Measurements from ENCODE around the gene SH3BP4.
"Not testable (repeated sequence)": the region's sequence is repeated elsewhere in the genome, so short reads cannot be mapped to it uniquely, and the experiment has no call there.

SH3BP4 gene

DNA sequence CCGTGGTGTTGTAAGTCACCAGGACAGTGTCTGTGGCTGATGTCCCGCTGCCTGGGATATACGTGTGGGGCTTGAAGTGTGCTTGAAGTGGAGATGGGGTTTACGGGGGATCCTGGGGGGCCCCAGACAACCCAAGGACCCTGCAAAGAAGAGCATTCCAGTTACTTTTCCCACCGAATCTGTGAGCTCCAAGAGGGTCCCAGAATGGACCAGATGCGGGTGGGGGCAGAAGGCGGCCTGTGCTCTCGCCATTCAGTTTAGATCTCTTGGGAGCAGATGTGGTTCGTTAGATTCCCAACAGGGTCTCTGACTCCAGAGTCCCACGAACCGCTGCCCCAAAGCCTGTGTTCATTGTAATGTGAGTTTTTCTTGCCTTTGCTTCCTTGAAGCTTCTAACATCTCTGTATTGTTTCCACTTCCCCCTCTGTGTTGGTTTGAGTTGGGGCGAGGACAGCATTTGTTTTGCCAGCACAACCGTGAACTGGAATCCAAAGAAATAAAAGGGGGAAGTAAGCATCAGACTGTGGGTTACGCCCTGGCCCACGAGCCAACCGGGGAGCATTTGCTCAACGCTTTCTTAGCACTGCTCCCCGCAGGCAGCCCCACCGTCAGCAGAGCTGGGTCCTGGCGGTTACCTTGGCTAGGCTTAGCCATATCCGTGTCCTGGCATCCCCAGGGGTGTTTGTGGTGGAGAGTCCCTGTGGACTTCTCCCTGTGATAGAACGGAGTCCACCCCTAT, 92.1 kb downstream of the SH3BP4 start:
- DNase-seq, result no peak

- DNase-seq, result no peak
Measured at GRCh38 chr2:235044501-235045271, 92.9 kb downstream of the SH3BP4 start.

- DNase-seq, result no peak
Measured at GRCh38 chr2:235045336-235045972, 93.6 kb downstream of the SH3BP4 start.

DNA sequence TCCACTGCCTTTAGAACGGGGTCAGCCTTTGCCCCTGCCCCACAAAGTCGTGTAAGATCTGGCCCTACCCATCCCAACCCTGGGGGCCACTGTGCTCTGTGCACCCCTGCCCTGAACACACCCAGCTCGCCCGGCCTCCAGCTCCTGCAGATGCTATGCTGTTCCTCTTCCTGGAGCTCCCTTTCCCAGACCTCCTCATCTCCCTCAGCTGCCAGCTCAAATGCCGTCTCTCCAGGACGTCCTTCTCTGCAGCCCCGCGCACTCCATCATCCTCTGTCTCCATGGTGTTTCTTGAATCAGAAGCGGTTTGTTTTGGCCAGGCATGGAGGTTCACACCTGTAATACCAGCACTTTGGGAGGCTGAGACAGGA, 94.1 kb downstream of the SH3BP4 start:
- DNase-seq, result no peak

DNA sequence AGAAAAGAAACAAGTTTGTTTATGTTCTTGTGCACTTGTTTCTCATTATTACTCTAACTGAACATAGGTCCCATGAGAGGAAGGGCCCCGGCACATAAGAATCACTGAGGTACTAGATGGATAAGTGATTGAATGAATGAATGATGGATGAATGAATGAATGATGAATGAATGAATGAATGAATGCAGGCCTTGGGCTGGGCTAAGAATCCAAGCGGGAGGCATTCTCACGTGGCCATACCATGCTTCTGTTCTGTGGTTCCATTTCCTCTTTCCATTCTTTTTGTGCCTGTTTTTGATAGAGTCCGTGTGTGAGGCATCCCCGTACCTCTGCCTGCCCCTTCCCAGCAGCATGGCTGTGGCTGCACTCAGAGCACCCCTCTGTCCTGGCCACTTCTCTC, 94.8 kb downstream of the SH3BP4 start:
- no peak for DNase-seq

DNA sequence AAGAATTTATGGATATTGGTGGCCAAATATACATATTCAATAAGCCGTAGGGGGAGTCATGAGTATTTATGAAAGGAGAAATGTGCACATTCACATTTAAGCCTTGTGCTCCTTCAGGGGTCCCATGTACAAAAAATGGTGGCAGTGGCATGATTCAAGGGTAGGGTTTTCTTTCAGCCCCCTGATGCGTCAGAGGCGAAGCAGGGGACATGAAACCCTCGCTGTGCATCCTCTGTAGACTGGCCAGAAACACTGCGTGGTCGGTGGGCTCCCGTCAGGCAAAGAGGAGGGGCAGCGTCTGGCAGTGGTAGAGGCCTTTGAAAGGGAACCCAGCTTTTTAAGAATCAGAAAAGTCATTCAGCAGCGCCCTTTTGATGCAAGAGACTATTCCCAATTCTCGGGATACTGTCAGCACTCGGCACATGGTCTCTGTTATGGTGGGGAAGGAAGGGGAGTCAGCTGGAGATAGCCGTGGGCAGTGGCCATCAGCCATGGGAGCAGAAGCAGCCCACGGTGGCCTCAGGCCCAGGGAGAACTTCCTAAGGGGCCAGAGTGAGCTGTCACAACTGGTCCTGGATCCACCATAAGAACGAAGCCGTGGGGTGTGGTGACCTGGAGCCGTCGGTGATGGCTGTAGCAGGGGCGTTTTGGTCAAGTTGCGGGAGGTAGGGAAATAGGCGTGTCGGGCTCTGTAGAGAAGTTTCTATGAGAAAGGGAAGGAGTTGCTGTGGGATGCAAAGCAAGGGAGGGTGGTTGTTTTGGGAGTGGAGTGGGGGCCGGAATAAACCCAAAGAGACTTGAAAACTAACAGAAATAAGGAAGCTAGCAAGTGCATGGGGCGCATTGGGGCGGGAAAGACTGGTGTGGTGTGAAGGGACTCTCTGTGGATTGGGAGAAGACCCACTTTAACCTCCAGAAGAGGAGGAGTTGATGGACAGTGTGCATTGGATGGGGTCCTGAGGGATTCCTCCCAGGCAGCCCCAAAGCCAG, 95.6 kb downstream of the SH3BP4 start:
- no peak for DNase-seq

DNA sequence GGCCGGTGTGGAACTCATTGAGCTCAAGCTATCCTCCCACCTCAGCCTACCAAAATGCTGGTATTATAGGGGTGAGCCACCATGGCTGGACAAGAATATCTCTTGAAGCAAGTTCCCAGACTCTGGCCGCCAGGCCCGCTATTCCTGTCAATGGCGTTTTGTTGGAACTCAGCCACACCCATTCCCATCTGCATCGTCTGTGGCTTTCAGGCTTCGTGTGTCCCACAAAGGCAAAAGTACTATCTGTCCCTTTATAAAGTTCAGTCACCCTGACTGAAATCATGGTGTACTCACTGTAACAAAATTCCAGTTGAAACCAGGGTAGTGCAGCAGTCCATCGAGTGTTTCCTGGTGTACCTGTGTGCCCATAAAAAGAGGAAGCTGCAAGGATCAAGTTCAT, 96.7 kb downstream of the SH3BP4 start:
- no peak for DNase-seq

DNA sequence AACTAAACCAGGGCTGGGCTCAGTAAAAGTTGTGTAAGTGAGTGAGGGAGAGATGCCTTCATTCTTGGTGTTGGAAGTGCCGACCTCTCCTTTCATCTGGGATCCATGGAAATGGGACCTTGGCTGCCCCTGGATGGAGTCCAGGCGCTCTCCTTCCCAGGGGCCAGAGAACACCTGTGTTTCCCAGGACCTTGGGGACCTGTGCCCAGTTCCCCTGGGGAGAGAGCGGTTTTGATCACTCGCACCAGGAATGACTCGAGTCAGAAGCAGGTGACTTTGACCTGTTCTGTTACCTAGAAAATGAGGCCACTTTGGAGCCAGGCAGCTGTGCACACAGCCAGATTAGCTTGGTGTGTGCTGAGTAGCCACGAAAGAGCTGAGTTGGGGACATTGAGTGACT, 97.3 kb downstream of the SH3BP4 start:
- DNase-seq, result no peak

- no peak for DNase-seq
Measured at GRCh38 chr2:235049719-235050118, 97.9 kb downstream of the SH3BP4 start.

GRCh38 chr2:235050980-235051351, 99.1 kb downstream of the SH3BP4 start:
- DNase-seq, result peak; percentile 99

GRCh38 chr2:235051436-235052260, 99.8 kb downstream of the SH3BP4 start:
- DNase-seq, result peak; percentile 80

GRCh38 chr2:235052514-235053354, 100.9 kb downstream of the SH3BP4 start:
- no peak for DNase-seq

DNA sequence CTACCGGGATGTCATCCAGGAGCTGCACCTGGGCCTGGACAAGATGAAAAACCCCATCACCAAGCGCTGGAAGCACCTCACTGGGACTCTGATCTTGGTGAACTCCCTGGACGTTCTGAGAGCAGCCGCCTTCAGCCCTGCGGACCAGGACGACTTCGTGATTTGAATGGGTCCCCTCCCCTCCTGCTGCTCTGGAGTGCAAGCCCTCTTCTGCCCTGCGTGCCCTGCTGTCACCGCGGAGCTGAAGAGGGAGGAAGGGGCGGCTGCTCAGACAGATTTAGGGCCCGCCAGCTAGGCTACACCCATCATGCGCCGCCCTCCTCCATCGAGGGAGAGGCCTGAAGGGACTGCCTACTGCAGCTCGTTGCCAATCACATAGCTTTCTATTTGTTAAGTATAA, 101.8 kb downstream of the SH3BP4 start:
- DNase-seq, result no peak

GRCh38 chr2:235054475-235054874, 102.7 kb downstream of the SH3BP4 start:
- no peak for DNase-seq

DNA sequence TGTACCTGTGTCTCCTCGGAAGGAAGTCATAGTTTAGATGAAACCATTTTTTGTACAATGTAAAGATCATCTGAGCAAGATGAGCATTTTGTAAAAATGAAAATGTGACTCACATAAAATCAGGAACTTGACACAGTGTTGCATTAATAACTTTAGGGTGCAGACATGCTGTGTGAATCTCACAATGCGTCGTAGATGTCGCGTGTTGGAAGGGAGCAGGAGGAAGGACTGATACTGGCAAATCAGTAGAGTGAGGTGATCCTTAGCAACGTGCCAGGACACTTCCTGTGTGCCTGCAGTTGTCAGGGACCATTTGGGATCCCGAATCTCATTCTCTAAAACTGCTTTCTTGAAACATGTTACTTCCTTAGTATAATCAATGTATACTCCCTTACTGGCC, 103.1 kb downstream of the SH3BP4 start:
- DNase-seq, result no peak

DNA sequence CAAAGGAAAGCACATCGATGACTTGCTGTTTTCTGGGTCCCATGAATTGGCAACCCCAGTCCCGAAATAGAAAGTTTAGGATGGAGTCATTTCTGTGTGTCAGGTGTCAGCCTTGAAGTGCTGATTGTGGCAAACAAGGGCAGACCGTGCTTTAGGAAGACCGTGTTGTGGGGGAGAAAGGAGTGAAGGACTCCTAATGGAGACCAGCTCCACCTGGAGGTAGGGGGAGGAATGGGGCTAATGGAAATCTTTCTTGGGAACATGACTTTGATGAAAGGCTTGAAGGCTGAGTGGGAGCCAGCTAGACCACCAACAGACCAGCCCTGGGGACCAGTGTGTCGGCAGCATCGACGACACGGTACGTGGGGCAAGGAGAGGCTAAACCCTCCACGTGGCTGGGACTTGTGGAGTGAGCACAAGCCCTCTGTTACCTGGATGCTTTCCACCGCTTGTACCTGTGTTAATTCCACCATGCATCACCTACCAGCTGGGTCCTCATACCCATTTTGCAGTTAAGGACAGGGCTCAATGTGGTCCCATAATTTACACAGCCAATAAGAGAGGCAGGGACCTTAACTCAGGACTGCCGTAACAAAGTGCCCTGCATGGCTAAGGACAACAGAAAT, 104.2 kb downstream of the SH3BP4 start:
- no peak for DNase-seq

DNA sequence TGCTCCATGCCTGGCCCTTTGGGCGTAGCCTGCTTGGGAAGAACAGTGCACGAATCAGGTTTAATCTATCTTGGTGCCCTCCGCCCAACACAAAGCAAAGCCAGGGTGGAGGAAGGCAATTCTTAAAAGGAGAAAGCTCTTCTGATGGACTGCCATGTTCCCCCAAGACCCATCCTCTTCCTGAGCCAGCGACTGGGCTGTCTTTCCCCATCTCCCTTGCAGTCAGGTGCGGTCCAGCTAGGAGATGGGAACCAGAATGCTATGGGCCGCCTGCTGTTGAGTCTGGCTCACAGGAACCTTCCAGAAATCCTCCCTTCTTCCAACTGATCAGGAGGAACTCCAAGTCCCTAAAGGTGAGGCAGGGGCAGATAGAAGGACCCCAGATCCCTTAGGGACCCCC, 105.0 kb downstream of the SH3BP4 start:
- DNase-seq, result no peak

GRCh38 chr2:235057616-235058015, 105.8 kb downstream of the SH3BP4 start:
- not testable (repeated sequence) for DNase-seq

DNA sequence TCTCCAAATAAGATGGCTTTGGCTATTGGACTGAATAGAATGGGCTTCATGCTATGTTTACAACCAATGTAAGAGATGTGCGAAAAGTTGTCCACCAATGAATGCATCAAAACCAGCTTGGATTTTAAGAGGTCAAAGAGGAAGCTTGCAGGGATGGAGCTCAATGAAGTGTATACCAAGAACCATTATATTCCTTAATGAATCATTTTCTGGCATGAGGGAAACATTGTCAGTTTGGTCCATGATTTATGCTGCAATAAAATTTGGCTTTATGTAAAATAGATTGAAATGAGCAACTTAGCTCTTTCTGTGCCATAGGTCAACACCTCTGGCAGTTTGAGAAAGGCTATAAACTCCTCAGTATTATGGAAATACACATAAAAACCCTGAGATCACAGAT, 107.3 kb downstream of the SH3BP4 start:
- DNase-seq, result peak; percentile 38

- DNase-seq, result no peak
Measured at GRCh38 chr2:235061656-235062055, 109.8 kb downstream of the SH3BP4 start.

All from fibroblast of skin of right quadriceps (primary cell).